Measurements from ENCODE around the gene SPATA31E1. TPM values are rescaled to one million over a fixed set of nuclear protein-coding genes. Genes with fewer than 3 reads are reported as not detected.
"Not testable (repeated sequence)": the region's sequence is repeated elsewhere in the genome, so short reads cannot be mapped to it uniquely, and the experiment has no call there.

SPATA31E1 gene
- total RNA-seq, 1 experiment from 2014 or later = not detected

GRCh38 chr9:87919013-87919412, 36.3 kb downstream of the SPATA31E1 start:
- BruUV-seq (replicated peaks); DNase-seq (ENCODE audit: low spot score); H3K27me3 ChIP-seq (replicated peaks; ENCODE audit: insufficient read depth, low read depth, low read length, poor library complexity); H3K4me3 ChIP-seq (ENCODE audit: low read depth, low read length, poor library complexity, severe bottlenecking); CTCF ChIA-PET; POLR2A ChIA-PET (ENCODE audit: low non-redundant PET); H3K9me3 ChIP-seq (ENCODE audit: low read depth, low read length, poor library complexity, severe bottlenecking); H3K36me3 ChIP-seq (ENCODE audit: insufficient read depth, low read length, poor library complexity, severe bottlenecking); intact Hi-C loops (cut with micrococcal nuclease; ENCODE audit: unreplicated experiment); H3K27ac ChIP-seq (ENCODE audit: low read depth, low read length, poor library complexity, severe bottlenecking); H3K4me1 ChIP-seq (ENCODE audit: insufficient read depth, low read length, poor library complexity, severe bottlenecking): not testable (repeated sequence)

- POLR2A ChIA-PET (ENCODE audit: low non-redundant PET); BruUV-seq (replicated peaks); CTCF ChIA-PET; H3K27me3 ChIP-seq (replicated peaks; ENCODE audit: insufficient read depth, low read depth, low read length, poor library complexity); H3K36me3 ChIP-seq (ENCODE audit: insufficient read depth, low read length, poor library complexity, severe bottlenecking); H3K27ac ChIP-seq (ENCODE audit: low read depth, low read length, poor library complexity, severe bottlenecking); DNase-seq (ENCODE audit: low spot score); intact Hi-C loops (cut with micrococcal nuclease; ENCODE audit: unreplicated experiment); H3K4me1 ChIP-seq (ENCODE audit: insufficient read depth, low read length, poor library complexity, severe bottlenecking); H3K9me3 ChIP-seq (ENCODE audit: low read depth, low read length, poor library complexity, severe bottlenecking); H3K4me3 ChIP-seq (ENCODE audit: low read depth, low read length, poor library complexity, severe bottlenecking): not testable (repeated sequence)
Measured at GRCh38 chr9:87921561-87921960, 38.9 kb downstream of the SPATA31E1 start.

GRCh38 chr9:87923012-87923411, 40.3 kb downstream of the SPATA31E1 start:
- BruUV-seq (replicated peaks); H3K4me1 ChIP-seq (ENCODE audit: insufficient read depth, low read length, poor library complexity, severe bottlenecking); H3K36me3 ChIP-seq (ENCODE audit: insufficient read depth, low read length, poor library complexity, severe bottlenecking); CTCF ChIA-PET; POLR2A ChIA-PET (ENCODE audit: low non-redundant PET); H3K27ac ChIP-seq (ENCODE audit: low read depth, low read length, poor library complexity, severe bottlenecking); H3K4me3 ChIP-seq (ENCODE audit: low read depth, low read length, poor library complexity, severe bottlenecking); DNase-seq (ENCODE audit: low spot score); H3K9me3 ChIP-seq (ENCODE audit: low read depth, low read length, poor library complexity, severe bottlenecking); intact Hi-C loops (cut with micrococcal nuclease; ENCODE audit: unreplicated experiment); H3K27me3 ChIP-seq (replicated peaks; ENCODE audit: insufficient read depth, low read depth, low read length, poor library complexity): not testable (repeated sequence)

GRCh38 chr9:87924851-87925250, 42.2 kb downstream of the SPATA31E1 start:
- H3K9me3 ChIP-seq (ENCODE audit: low read depth, low read length, poor library complexity, severe bottlenecking); H3K36me3 ChIP-seq (ENCODE audit: insufficient read depth, low read length, poor library complexity, severe bottlenecking); H3K4me3 ChIP-seq (ENCODE audit: low read depth, low read length, poor library complexity, severe bottlenecking); H3K27ac ChIP-seq (ENCODE audit: low read depth, low read length, poor library complexity, severe bottlenecking); POLR2A ChIA-PET (ENCODE audit: low non-redundant PET); H3K4me1 ChIP-seq (ENCODE audit: insufficient read depth, low read length, poor library complexity, severe bottlenecking); CTCF ChIA-PET; BruUV-seq (replicated peaks); DNase-seq (ENCODE audit: low spot score); intact Hi-C loops (cut with micrococcal nuclease; ENCODE audit: unreplicated experiment); H3K27me3 ChIP-seq (replicated peaks; ENCODE audit: insufficient read depth, low read depth, low read length, poor library complexity): not testable (repeated sequence)

GRCh38 chr9:87929152-87929551, 46.5 kb downstream of the SPATA31E1 start:
- POLR2A ChIA-PET (ENCODE audit: low non-redundant PET); DNase-seq (ENCODE audit: low spot score); H3K4me3 ChIP-seq (ENCODE audit: low read depth, low read length, poor library complexity, severe bottlenecking); H3K4me1 ChIP-seq (ENCODE audit: insufficient read depth, low read length, poor library complexity, severe bottlenecking); CTCF ChIA-PET; H3K36me3 ChIP-seq (ENCODE audit: insufficient read depth, low read length, poor library complexity, severe bottlenecking); intact Hi-C loops (cut with micrococcal nuclease; ENCODE audit: unreplicated experiment); BruUV-seq (replicated peaks); H3K27me3 ChIP-seq (replicated peaks; ENCODE audit: insufficient read depth, low read depth, low read length, poor library complexity); H3K27ac ChIP-seq (ENCODE audit: low read depth, low read length, poor library complexity, severe bottlenecking); H3K9me3 ChIP-seq (ENCODE audit: low read depth, low read length, poor library complexity, severe bottlenecking): not testable (repeated sequence)

GRCh38 chr9:87934444-87934843, 51.8 kb downstream of the SPATA31E1 start:
- intact Hi-C loops (cut with micrococcal nuclease; ENCODE audit: unreplicated experiment); H3K36me3 ChIP-seq (ENCODE audit: insufficient read depth, low read length, poor library complexity, severe bottlenecking); POLR2A ChIA-PET (ENCODE audit: low non-redundant PET); H3K4me3 ChIP-seq (ENCODE audit: low read depth, low read length, poor library complexity, severe bottlenecking); BruUV-seq (replicated peaks); H3K9me3 ChIP-seq (ENCODE audit: low read depth, low read length, poor library complexity, severe bottlenecking); DNase-seq (ENCODE audit: low spot score); H3K4me1 ChIP-seq (ENCODE audit: insufficient read depth, low read length, poor library complexity, severe bottlenecking); CTCF ChIA-PET; H3K27me3 ChIP-seq (replicated peaks; ENCODE audit: insufficient read depth, low read depth, low read length, poor library complexity); H3K27ac ChIP-seq (ENCODE audit: low read depth, low read length, poor library complexity, severe bottlenecking): not testable (repeated sequence)

- intact Hi-C loops (cut with micrococcal nuclease; ENCODE audit: unreplicated experiment); CTCF ChIA-PET; POLR2A ChIA-PET (ENCODE audit: low non-redundant PET); H3K4me3 ChIP-seq (ENCODE audit: low read depth, low read length, poor library complexity, severe bottlenecking); H3K27ac ChIP-seq (ENCODE audit: low read depth, low read length, poor library complexity, severe bottlenecking); DNase-seq (ENCODE audit: low spot score); BruUV-seq (replicated peaks); H3K36me3 ChIP-seq (ENCODE audit: insufficient read depth, low read length, poor library complexity, severe bottlenecking); H3K9me3 ChIP-seq (ENCODE audit: low read depth, low read length, poor library complexity, severe bottlenecking); H3K4me1 ChIP-seq (ENCODE audit: insufficient read depth, low read length, poor library complexity, severe bottlenecking); H3K27me3 ChIP-seq (replicated peaks; ENCODE audit: insufficient read depth, low read depth, low read length, poor library complexity): not testable (repeated sequence)
Measured at GRCh38 chr9:87937352-87937751, 54.7 kb downstream of the SPATA31E1 start.

GRCh38 chr9:87937918-87938317, 55.2 kb downstream of the SPATA31E1 start:
- POLR2A ChIA-PET (ENCODE audit: low non-redundant PET); H3K27me3 ChIP-seq (replicated peaks; ENCODE audit: insufficient read depth, low read depth, low read length, poor library complexity); H3K4me1 ChIP-seq (ENCODE audit: insufficient read depth, low read length, poor library complexity, severe bottlenecking); H3K9me3 ChIP-seq (ENCODE audit: low read depth, low read length, poor library complexity, severe bottlenecking); H3K4me3 ChIP-seq (ENCODE audit: low read depth, low read length, poor library complexity, severe bottlenecking); CTCF ChIA-PET; DNase-seq (ENCODE audit: low spot score); H3K27ac ChIP-seq (ENCODE audit: low read depth, low read length, poor library complexity, severe bottlenecking); intact Hi-C loops (cut with micrococcal nuclease; ENCODE audit: unreplicated experiment); BruUV-seq (replicated peaks); H3K36me3 ChIP-seq (ENCODE audit: insufficient read depth, low read length, poor library complexity, severe bottlenecking): not testable (repeated sequence)

All from A673 (cell line).